ENCODE results near the gene KCNA10.

The KCNA10 gene

GRCh38 chr1:110509655-110510054, 9.3 kb downstream of the KCNA10 start:
- Histone ChIP-seq H3K4me3 (ENCODE audit: low read depth, low read length) (no peak overlapping the region), H3K9ac (ENCODE audit: low read depth, low read length) (no peak overlapping the region), H3K27me3 (ENCODE audit: control insufficient read depth, insufficient read depth, low read length) (no peaks in the 10 kb centered on the region), H3K36me3 (ENCODE audit: control insufficient read depth, insufficient read depth, low read length) (no peaks in the 10 kb centered on the region), H3K9me3 (ENCODE audit: control insufficient read depth, insufficient read depth, low read length) (no peaks in the 10 kb centered on the region), H3K4me1 (ENCODE audit: control insufficient read depth, insufficient read depth, low read length) (peaks cover 3% of the 10 kb centered on the region)

GRCh38 chr1:110508028-110508940, 10.7 kb downstream of the KCNA10 start:
- no peak overlapping the region for H3K9ac ChIP-seq (ENCODE audit: low read depth, low read length)
- H3K36me3 ChIP-seq (ENCODE audit: control insufficient read depth, insufficient read depth, low read length), result no peaks in the 10 kb centered on the region

GRCh38 chr1:110506541-110506940, 12.4 kb downstream of the KCNA10 start:
- Histone ChIP-seq H3K4me3 (ENCODE audit: low read depth, low read length) (no peak overlapping the region), H3K4me1 (ENCODE audit: control insufficient read depth, insufficient read depth, low read length) (peaks cover 3% of the 10 kb centered on the region), H3K36me3 (ENCODE audit: control insufficient read depth, insufficient read depth, low read length) (no peaks in the 10 kb centered on the region), H3K27me3 (ENCODE audit: control insufficient read depth, insufficient read depth, low read length) (no peaks in the 10 kb centered on the region), H3K9ac (ENCODE audit: low read depth, low read length) (no peak overlapping the region), H3K9me3 (ENCODE audit: control insufficient read depth, insufficient read depth, low read length) (no peaks in the 10 kb centered on the region)

More at GRCh38 chr1:110508028-110508940, 10.7 kb downstream of the KCNA10 start:
- no peaks in the 10 kb centered on the region for H3K9me3 ChIP-seq (ENCODE audit: control insufficient read depth, insufficient read depth, low read length)
- H3K4me1 ChIP-seq (ENCODE audit: control insufficient read depth, insufficient read depth, low read length), result peaks cover 3% of the 10 kb centered on the region
- H3K27me3 ChIP-seq (ENCODE audit: control insufficient read depth, insufficient read depth, low read length), result no peaks in the 10 kb centered on the region
- H3K4me3 ChIP-seq (ENCODE audit: low read depth, low read length), result no peak overlapping the region

GRCh38 chr1:110505596-110505995, 13.4 kb downstream of the KCNA10 start:
- Histone ChIP-seq H3K9me3 (ENCODE audit: control insufficient read depth, insufficient read depth, low read length) (no peaks in the 10 kb centered on the region), H3K4me1 (ENCODE audit: control insufficient read depth, insufficient read depth, low read length) (peaks cover 3% of the 10 kb centered on the region), H3K4me3 (ENCODE audit: low read depth, low read length) (no peak overlapping the region), H3K27me3 (ENCODE audit: control insufficient read depth, insufficient read depth, low read length) (no peaks in the 10 kb centered on the region), H3K9ac (ENCODE audit: low read depth, low read length) (no peak overlapping the region), H3K36me3 (ENCODE audit: control insufficient read depth, insufficient read depth, low read length) (no peaks in the 10 kb centered on the region)

GRCh38 chr1:110504226-110504625, 14.7 kb downstream of the KCNA10 start:
- H3K9ac ChIP-seq (ENCODE audit: low read depth, low read length), result no peak overlapping the region
- peaks cover 3% of the 10 kb centered on the region for H3K4me1 ChIP-seq (ENCODE audit: control insufficient read depth, insufficient read depth, low read length)
- H3K4me3 ChIP-seq (ENCODE audit: low read depth, low read length), result no peak overlapping the region
- no peaks in the 10 kb centered on the region for H3K27me3 ChIP-seq (ENCODE audit: control insufficient read depth, insufficient read depth, low read length)
- H3K36me3 ChIP-seq (ENCODE audit: control insufficient read depth, insufficient read depth, low read length), result no peaks in the 10 kb centered on the region
- no peaks in the 10 kb centered on the region for H3K9me3 ChIP-seq (ENCODE audit: control insufficient read depth, insufficient read depth, low read length)

- H3K4me1 ChIP-seq (ENCODE audit: control insufficient read depth, insufficient read depth, low read length), result peaks cover 3% of the 10 kb centered on the region
- no peak overlapping the region for H3K4me3 ChIP-seq (ENCODE audit: low read depth, low read length)
- no peaks in the 10 kb centered on the region for H3K27me3 ChIP-seq (ENCODE audit: control insufficient read depth, insufficient read depth, low read length)
- H3K9me3 ChIP-seq (ENCODE audit: control insufficient read depth, insufficient read depth, low read length), result no peaks in the 10 kb centered on the region
- H3K36me3 ChIP-seq (ENCODE audit: control insufficient read depth, insufficient read depth, low read length), result no peaks in the 10 kb centered on the region
- H3K9ac ChIP-seq (ENCODE audit: low read depth, low read length), result no peak overlapping the region
Measured at GRCh38 chr1:110503471-110503870, 15.5 kb downstream of the KCNA10 start.

GRCh38 chr1:110502402-110503151, 16.4 kb downstream of the KCNA10 start:
- Histone ChIP-seq H3K4me3 (ENCODE audit: low read depth, low read length) (no peak overlapping the region), H3K9ac (ENCODE audit: low read depth, low read length) (no peak overlapping the region), H3K9me3 (ENCODE audit: control insufficient read depth, insufficient read depth, low read length) (no peaks in the 10 kb centered on the region), H3K27me3 (ENCODE audit: control insufficient read depth, insufficient read depth, low read length) (no peaks in the 10 kb centered on the region), H3K4me1 (ENCODE audit: control insufficient read depth, insufficient read depth, low read length) (peaks cover under 1% of the 10 kb centered on the region), H3K36me3 (ENCODE audit: control insufficient read depth, insufficient read depth, low read length) (no peaks in the 10 kb centered on the region)

- Histone ChIP-seq H3K36me3 (ENCODE audit: control insufficient read depth, insufficient read depth, low read length) (no peaks in the 10 kb centered on the region), H3K4me3 (ENCODE audit: low read depth, low read length) (no peak overlapping the region), H3K4me1 (ENCODE audit: control insufficient read depth, insufficient read depth, low read length) (no peaks in the 10 kb centered on the region), H3K27me3 (ENCODE audit: control insufficient read depth, insufficient read depth, low read length) (no peaks in the 10 kb centered on the region), H3K9ac (ENCODE audit: low read depth, low read length) (no peak overlapping the region), H3K9me3 (ENCODE audit: control insufficient read depth, insufficient read depth, low read length) (no peaks in the 10 kb centered on the region)
Measured at GRCh38 chr1:110501488-110502132, 17.4 kb downstream of the KCNA10 start.

GRCh38 chr1:110498270-110498669, 20.7 kb downstream of the KCNA10 start:
- no peak overlapping the region for H3K9ac ChIP-seq (ENCODE audit: low read depth, low read length)
- no peaks in the 10 kb centered on the region for H3K36me3 ChIP-seq (ENCODE audit: control insufficient read depth, insufficient read depth, low read length)
- no peak overlapping the region for H3K4me3 ChIP-seq (ENCODE audit: low read depth, low read length)
- H3K9me3 ChIP-seq (ENCODE audit: control insufficient read depth, insufficient read depth, low read length), result no peaks in the 10 kb centered on the region
- H3K27me3 ChIP-seq (ENCODE audit: control insufficient read depth, insufficient read depth, low read length), result peaks cover 4% of the 10 kb centered on the region
- peaks cover 18% of the 10 kb centered on the region for H3K4me1 ChIP-seq (ENCODE audit: control insufficient read depth, insufficient read depth, low read length)

GRCh38 chr1:110495926-110496600, 22.9 kb downstream of the KCNA10 start:
- Histone ChIP-seq H3K9ac (ENCODE audit: low read depth, low read length) (no peak overlapping the region), H3K9me3 (ENCODE audit: control insufficient read depth, insufficient read depth, low read length) (no peaks in the 10 kb centered on the region), H3K27me3 (ENCODE audit: control insufficient read depth, insufficient read depth, low read length) (peaks cover 4% of the 10 kb centered on the region), H3K4me1 (ENCODE audit: control insufficient read depth, insufficient read depth, low read length) (peaks cover 18% of the 10 kb centered on the region), H3K36me3 (ENCODE audit: control insufficient read depth, insufficient read depth, low read length) (no peaks in the 10 kb centered on the region), H3K4me3 (ENCODE audit: low read depth, low read length) (no peak overlapping the region)
